Chondrocyte (in vitro differentiated cells): ENCODE measurements around the gene SUCNR1. TPM values are rescaled to one million over a fixed set of nuclear protein-coding genes. Genes with fewer than 3 reads are reported as not detected.

Source experiments
- DNase-seq: peaks from one replicate; pipeline ENCODE4 v3.0.0; 2021; ENCODE audit warnings: mixed read lengths, low spot score
- H3K27ac Mint-ChIP-seq: one replicate; pipeline ENCODE4 v1.8.0; 2021; ENCODE audit warnings: mild to moderate bottlenecking, moderate library complexity, mixed read lengths; ENCODE audit not compliant: unreplicated experiment
- H3K27me3 Mint-ChIP-seq: 2 replicates; pipeline ENCODE4 v1.8.0; 2021; ENCODE audit warnings: low read depth, mixed read lengths
- H3K36me3 Mint-ChIP-seq: 2 replicates; pipeline ENCODE4 v1.8.0; 2021; ENCODE audit warnings: low read depth, mixed read lengths
- H3K4me1 Mint-ChIP-seq: 2 replicates; pipeline ENCODE4 v1.8.0; 2021; ENCODE audit warnings: low read depth, mild to moderate bottlenecking, mixed read lengths
- H3K4me3 Mint-ChIP-seq: one replicate; pipeline ENCODE4 v1.8.0; 2021; ENCODE audit warnings: mild to moderate bottlenecking, moderate library complexity, mixed read lengths; ENCODE audit not compliant: unreplicated experiment
- H3K9me3 Mint-ChIP-seq: 2 replicates; pipeline ENCODE4 v1.8.0; 2021; ENCODE audit warnings: low read depth, mixed read lengths
- CTCF ChIP-seq: fragments of 200-600 bp; sonication (generic); IDR thresholded peaks from 2 replicates; pipeline ENCODE4 v1.5.0; 2021; ENCODE audit warnings: antibody characterized with exemption, mild to moderate bottlenecking, moderate library complexity
- total RNA-seq: library from RNA; stranded (reverse); gene quantifications from 3 replicates; pipeline ENCODE4 v1.2.1, GENCODE V29; 2021

SUCNR1 gene
- total RNA-seq, 1 donor from 2014 or later, result 0.12 TPM

GRCh38 chr3:151856118-151856517 is 17.3 kb upstream of the SUCNR1 start:
- peaks cover 3% of the 10 kb centered on the region for H3K4me1 Mint-ChIP-seq
- no peak overlapping the region for H3K27ac Mint-ChIP-seq
- no peaks in the 10 kb centered on the region for H3K27me3 Mint-ChIP-seq
- H3K9me3 Mint-ChIP-seq, result no peaks in the 10 kb centered on the region
- H3K4me3 Mint-ChIP-seq, result no peak overlapping the region
- no peak for DNase-seq
- no peak for TF ChIP-seq CTCF
- H3K36me3 Mint-ChIP-seq, result peaks cover 2% of the 10 kb centered on the region

- DNase-seq, result no peak
- H3K36me3 Mint-ChIP-seq, result no peaks in the 10 kb centered on the region
- no peaks in the 10 kb centered on the region for H3K27me3 Mint-ChIP-seq
- no peak for TF ChIP-seq CTCF
- H3K27ac Mint-ChIP-seq, result no peak overlapping the region
- peaks cover 3% of the 10 kb centered on the region for H3K4me1 Mint-ChIP-seq
- H3K9me3 Mint-ChIP-seq, result no peaks in the 10 kb centered on the region
- H3K4me3 Mint-ChIP-seq, result no peak overlapping the region
Measured at GRCh38 chr3:151856641-151857040, 16.8 kb upstream of the SUCNR1 start.

GRCh38 chr3:151859233-151859673 is 14.2 kb upstream of the SUCNR1 start:
- H3K4me3 Mint-ChIP-seq, result no peak overlapping the region
- TF ChIP-seq CTCF, result no peak
- H3K27me3 Mint-ChIP-seq, result no peaks in the 10 kb centered on the region
- H3K4me1 Mint-ChIP-seq, result peaks cover 6% of the 10 kb centered on the region
- no peaks in the 10 kb centered on the region for H3K9me3 Mint-ChIP-seq
- DNase-seq, result no peak
- H3K27ac Mint-ChIP-seq, result no peak overlapping the region
- H3K36me3 Mint-ChIP-seq, result no peaks in the 10 kb centered on the region

- Mint-ChIP-seq H3K36me3 (no peaks in the 10 kb centered on the region), H3K9me3 (no peaks in the 10 kb centered on the region), H3K4me3 (no peak overlapping the region), H3K27ac (no peak overlapping the region), H3K27me3 (no peaks in the 10 kb centered on the region), H3K4me1 (peaks cover 12% of the 10 kb centered on the region)
- TF ChIP-seq CTCF, result no peak
- DNase-seq, result no peak
Measured at GRCh38 chr3:151859905-151860304, 13.5 kb upstream of the SUCNR1 start.

GRCh38 chr3:151863611-151864010 is 9.8 kb upstream of the SUCNR1 start:
- Mint-ChIP-seq H3K9me3 (no peaks in the 10 kb centered on the region), H3K27ac (no peak overlapping the region), H3K4me3 (no peak overlapping the region), H3K36me3 (no peaks in the 10 kb centered on the region), H3K4me1 (peaks cover 17% of the 10 kb centered on the region), H3K27me3 (no peaks in the 10 kb centered on the region)
- no peak for DNase-seq
- TF ChIP-seq CTCF, result no peak
